Prostate gland (tissue), 2 donors: ENCODE measurements around the gene UNC5C.

ENCODE experiments used
- POLR2A ChIP-seq: fragments of 450-650 bp; IDR thresholded peaks from one replicate; pipeline ENCODE4 v1.6.1; 2016; ENCODE audit warnings: antibody characterized with exemption, mild to moderate bottlenecking
- TF ChIP-seq, protein P1 (sequence below), 4 experiments: fragments of 200-600 bp in 2 of 4; fragments of 450-650 bp in 2 of 4; sonication (generic) in 2 of 4; IDR thresholded peaks; 1 replicate in 3 of 4; 2 replicates in 1 of 4; pipeline ENCODE4 v1.5.1; 2016 to 2019; ENCODE audit warnings: antibody characterized with exemption in 4 of 4, mild to moderate bottlenecking in 2 of 4, moderate library complexity in 2 of 4

DNA sequence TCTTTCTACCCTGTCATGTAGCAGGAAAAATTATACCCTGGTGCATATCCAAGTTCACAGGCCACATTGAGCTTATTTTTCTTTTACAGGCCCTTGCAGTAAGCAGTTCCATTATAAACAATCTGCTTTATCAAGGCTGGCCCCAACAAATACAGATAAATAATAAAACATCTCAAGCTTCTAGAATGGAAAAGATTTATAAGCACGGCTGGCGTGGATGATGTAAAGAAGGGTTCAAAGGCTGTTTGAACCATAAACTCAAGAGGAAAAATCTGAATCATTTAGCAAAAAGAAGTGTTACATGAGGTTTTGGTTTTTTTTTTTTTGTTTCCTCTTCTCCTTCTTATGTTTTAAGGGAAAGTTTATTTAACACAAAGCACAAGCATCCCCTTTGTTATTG, 109.7 kb downstream of the UNC5C start:
- no peak for TF ChIP-seq POLR2A
- TF ChIP-seq, protein P1, sequence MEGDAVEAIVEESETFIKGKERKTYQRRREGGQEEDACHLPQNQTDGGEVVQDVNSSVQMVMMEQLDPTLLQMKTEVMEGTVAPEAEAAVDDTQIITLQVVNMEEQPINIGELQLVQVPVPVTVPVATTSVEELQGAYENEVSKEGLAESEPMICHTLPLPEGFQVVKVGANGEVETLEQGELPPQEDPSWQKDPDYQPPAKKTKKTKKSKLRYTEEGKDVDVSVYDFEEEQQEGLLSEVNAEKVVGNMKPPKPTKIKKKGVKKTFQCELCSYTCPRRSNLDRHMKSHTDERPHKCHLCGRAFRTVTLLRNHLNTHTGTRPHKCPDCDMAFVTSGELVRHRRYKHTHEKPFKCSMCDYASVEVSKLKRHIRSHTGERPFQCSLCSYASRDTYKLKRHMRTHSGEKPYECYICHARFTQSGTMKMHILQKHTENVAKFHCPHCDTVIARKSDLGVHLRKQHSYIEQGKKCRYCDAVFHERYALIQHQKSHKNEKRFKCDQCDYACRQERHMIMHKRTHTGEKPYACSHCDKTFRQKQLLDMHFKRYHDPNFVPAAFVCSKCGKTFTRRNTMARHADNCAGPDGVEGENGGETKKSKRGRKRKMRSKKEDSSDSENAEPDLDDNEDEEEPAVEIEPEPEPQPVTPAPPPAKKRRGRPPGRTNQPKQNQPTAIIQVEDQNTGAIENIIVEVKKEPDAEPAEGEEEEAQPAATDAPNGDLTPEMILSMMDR (IDR thresholded peaks at IDR 0.05) = no peak
